Fibroblast of lung (primary cell): Measurements from ENCODE around the gene MYO6. TPM values are rescaled to one million over a fixed set of nuclear protein-coding genes. Genes with fewer than 3 reads are reported as not detected.

Experiments
- DNase-seq, 2 donors: peaks; one replicate each; pipeline versions ENCODE4 v3.0.0 to v3.0.0-alpha.2; 2010; ENCODE audit warnings: low read depth in 2 of 2
- H2AFZ ChIP-seq: 2 replicates; pipeline ENCODE4 v1.5.1; 2012; ENCODE audit warnings: low read length, control low read depth, inconsistent platforms
- H3K27ac ChIP-seq: 2 replicates; pipeline ENCODE4 v1.5.1; 2011; ENCODE audit warnings: low read length, control low read depth; ENCODE audit not compliant: insufficient read depth
- H3K27me3 ChIP-seq: 2 replicates; pipeline ENCODE4 v1.5.1; 2011; ENCODE audit warnings: mild to moderate bottlenecking, low read length; ENCODE audit not compliant: control insufficient read depth, insufficient read depth
- H3K36me3 ChIP-seq: 2 replicates; pipeline ENCODE4 v1.5.1; 2011; ENCODE audit warnings: low read length; ENCODE audit not compliant: control insufficient read depth, insufficient read depth
- H3K4me1 ChIP-seq: 2 replicates; pipeline ENCODE4 v1.5.1; 2011; ENCODE audit warnings: low read length; ENCODE audit not compliant: control insufficient read depth, insufficient read depth; ENCODE audit errors: extremely low read depth
- H3K4me2 ChIP-seq: 2 replicates; pipeline ENCODE4 v1.5.1; 2011; ENCODE audit warnings: low read length, control low read depth; ENCODE audit not compliant: insufficient read depth; ENCODE audit errors: extremely low read depth
- H3K4me3 ChIP-seq, 4 experiments: fragments of 200-600 bp in 1 of 4; sonication (generic) in 1 of 4; replicated peaks in 1 of 4; 2 replicates each; pipeline ENCODE4 v1.5.1; 2011 to 2016; ENCODE audit warnings: low read length in 4 of 4, low read depth in 3 of 4, mild to moderate bottlenecking in 3 of 4, control low read depth in 2 of 4, inconsistent platforms in 1 of 4, mixed read lengths in 1 of 4; ENCODE audit not compliant: insufficient read depth in 1 of 4; ENCODE audit errors: control extremely low read depth in 1 of 4
- H3K79me2 ChIP-seq: 2 replicates; pipeline ENCODE4 v1.5.1; 2012; ENCODE audit warnings: mild to moderate bottlenecking, low read length, inconsistent platforms; ENCODE audit not compliant: control insufficient read depth, insufficient read depth
- H3K9ac ChIP-seq: 2 replicates; pipeline ENCODE4 v1.5.1; 2011; ENCODE audit warnings: mild to moderate bottlenecking, low read length, control low read depth; ENCODE audit not compliant: insufficient read depth
- H3K9me3 ChIP-seq: 2 replicates; pipeline ENCODE4 v1.5.1; 2012; ENCODE audit warnings: low read depth, low read length; ENCODE audit not compliant: control insufficient read depth, insufficient read depth
- H4K20me1 ChIP-seq: 2 replicates; pipeline ENCODE4 v1.5.1; 2011; ENCODE audit warnings: low read length; ENCODE audit not compliant: control insufficient read depth, insufficient read depth; ENCODE audit errors: extremely low read depth
- CTCF ChIP-seq, 2 donors: IDR thresholded peaks in 1 of 2; conservative IDR thresholded peaks in 1 of 2; 1 replicate in 1 of 2; 2 replicates in 1 of 2; pipeline ENCODE4 v1.5.1; 2011 to 2012; ENCODE audit warnings: low read length in 2 of 2, control low read depth in 1 of 2, inconsistent platforms in 1 of 2, low read depth in 1 of 2, mild to moderate bottlenecking in 1 of 2
- EZH2 ChIP-seq: IDR thresholded peaks from 2 replicates; pipeline ENCODE4 v1.5.1; 2012; ENCODE audit warnings: low read length, control low read depth, mild to moderate bottlenecking; ENCODE audit errors: missing control alignments
- polyA plus RNA-seq, 2 donors: library from polyadenylated mRNA; depleted of rRNA in 1 of 2; stranded (reverse) in 1 of 2; unstranded in 1 of 2; fragments of >200 nt; gene quantifications; 2 replicates each; pipeline ENCODE4 v1.2.1, GENCODE V29; 2011 to 2012; ENCODE audit warnings: missing spikeins in 1 of 2
- total RNA-seq: library from RNA; depleted of rRNA; stranded (reverse); fragments of >200 nt; gene quantifications from 2 replicates; pipeline ENCODE4 v1.2.1, GENCODE V29; 2014

Gene MYO6
- total and polyA plus RNA-seq, 2 donors (not counting 1 experiment from before 2014, with no cell fraction given): 16.9 to 24.9 TPM

- TF ChIP-seq EZH2 (no peak), CTCF (conservative IDR thresholded peaks at IDR 0.05 in 1 of 2, IDR thresholded peaks at IDR 0.05 in 1 of 2; ENCODE audit: low read depth in 1 of 2, low read length in 2 of 2) (no peak)
- no peak overlapping the region for H3K9ac ChIP-seq
- H3K4me3 ChIP-seq: no peak overlapping the region
- no peak for DNase-seq
- H3K4me2 ChIP-seq: no peak overlapping the region
- H3K36me3 ChIP-seq: no peaks in the 10 kb centered on the region
- no peaks in the 10 kb centered on the region for H3K27me3 ChIP-seq
- no peaks in the 10 kb centered on the region for H3K9me3 ChIP-seq
- no peak overlapping the region for H3K27ac ChIP-seq
- H2AFZ ChIP-seq: no peak overlapping the region
- peaks cover 3% of the 10 kb centered on the region for H3K4me1 ChIP-seq
- H3K79me2 ChIP-seq: no peaks in the 10 kb centered on the region
- no peaks in the 10 kb centered on the region for H4K20me1 ChIP-seq
Observed at GRCh38 chr6:75884822-75885221, 135.8 kb downstream of the MYO6 start.

GRCh38 chr6:75892384-75892783, 143.3 kb downstream of the MYO6 start:
- Histone ChIP-seq H3K36me3 (no peaks in the 10 kb centered on the region), H2AFZ (no peak overlapping the region), H3K27me3 (no peaks in the 10 kb centered on the region), H3K4me3 (no peak overlapping the region), H3K9me3 (no peaks in the 10 kb centered on the region), H3K4me1 (no peaks in the 10 kb centered on the region), H4K20me1 (no peaks in the 10 kb centered on the region), H3K4me2 (no peak overlapping the region), H3K79me2 (no peaks in the 10 kb centered on the region), H3K9ac (no peak overlapping the region), H3K27ac (no peak overlapping the region)
- TF ChIP-seq EZH2: no peak
- no peak for TF ChIP-seq CTCF (conservative IDR thresholded peaks at IDR 0.05 in 1 of 2, IDR thresholded peaks at IDR 0.05 in 1 of 2; ENCODE audit: low read depth in 1 of 2, low read length in 2 of 2)
- no peak for DNase-seq

GRCh38 chr6:75893058-75893775, 144.2 kb downstream of the MYO6 start:
- TF ChIP-seq CTCF (conservative IDR thresholded peaks at IDR 0.05 in 1 of 2, IDR thresholded peaks at IDR 0.05 in 1 of 2; ENCODE audit: low read depth in 1 of 2, low read length in 2 of 2): peak; percentile 42 to 60
- TF ChIP-seq EZH2: no peak
- Histone ChIP-seq H4K20me1 (no peaks in the 10 kb centered on the region), H3K4me2 (no peak overlapping the region), H3K36me3 (no peaks in the 10 kb centered on the region), H2AFZ (no peak overlapping the region), H3K4me1 (no peaks in the 10 kb centered on the region), H3K27ac (no peak overlapping the region), H3K27me3 (no peaks in the 10 kb centered on the region), H3K79me2 (no peaks in the 10 kb centered on the region), H3K9ac (no peak overlapping the region), H3K4me3 (no peak overlapping the region), H3K9me3 (no peaks in the 10 kb centered on the region)
- DNase-seq: peak; percentile 66 to 90
